Smooth muscle cell (in vitro differentiated cells): Measurements from ENCODE around the gene SLC49A3. TPM values are rescaled to one million over a fixed set of nuclear protein-coding genes. Genes with fewer than 3 reads are reported as not detected.
"Not testable (repeated sequence)": the region's sequence is repeated elsewhere in the genome, so short reads cannot be mapped to it uniquely, and the experiment has no call there.

ENCODE experiments used
- DNase-seq: peaks from one replicate; lab custom pipeline; 2025; ENCODE audit not compliant: unreplicated experiment; lab: John Stamatoyannopoulos, UW
- H2AFZ ChIP-seq: fragments of 200-600 bp; sonication (generic); 2 replicates; pipeline ENCODE4 v1.6.0; 2016; ENCODE audit warnings: antibody characterized with exemption, low read depth, mild to moderate bottlenecking
- H3F3A ChIP-seq: fragments of 200-600 bp; sonication (generic); 2 replicates; pipeline ENCODE4 v1.6.0; 2017; ENCODE audit warnings: antibody characterized with exemption, low read depth
- H3K27ac ChIP-seq: fragments of 200-600 bp; sonication (generic); 2 replicates; pipeline ENCODE4 v1.5.1; 2016; ENCODE audit warnings: low read depth, mild to moderate bottlenecking
- H3K27me3 ChIP-seq: fragments of 200-600 bp; sonication (generic); 2 replicates; pipeline ENCODE4 v1.6.1; 2016; ENCODE audit warnings: low read depth, mild to moderate bottlenecking
- H3K36me3 ChIP-seq: fragments of 200-600 bp; sonication (generic); 2 replicates; pipeline ENCODE4 v1.5.1; 2016; ENCODE audit warnings: low read depth
- H3K4me1 ChIP-seq: fragments of 200-600 bp; sonication (generic); 2 replicates; pipeline ENCODE4 v1.5.1; 2016; ENCODE audit warnings: low read depth
- H3K4me2 ChIP-seq: fragments of 200-600 bp; sonication (generic); 2 replicates; pipeline ENCODE4 v1.6.0; 2016; ENCODE audit warnings: mild to moderate bottlenecking
- H3K4me3 ChIP-seq: fragments of 200-600 bp; sonication (generic); 2 replicates; pipeline ENCODE4 v1.5.1; 2016; ENCODE audit warnings: mild to moderate bottlenecking
- H3K79me2 ChIP-seq: fragments of 200-600 bp; sonication (generic); 2 replicates; pipeline ENCODE4 v1.6.0; 2016; ENCODE audit warnings: low read depth, mild to moderate bottlenecking
- H3K9ac ChIP-seq: fragments of 200-600 bp; sonication (generic); 2 replicates; pipeline ENCODE4 v1.6.0; 2016; ENCODE audit warnings: low read depth
- H3K9me3 ChIP-seq: fragments of 200-600 bp; sonication (generic); replicated peaks from 2 replicates; pipeline ENCODE4 v1.5.1; 2016; ENCODE audit warnings: low read depth
- H4K20me1 ChIP-seq: fragments of 200-600 bp; sonication (generic); 2 replicates; pipeline ENCODE4 v1.6.0; 2016; ENCODE audit warnings: low read depth
- WGBS: methylation state at CpG from one replicate; pipeline ENCODE4 v1.1.7; 2016; ENCODE audit warnings: low lambda C conversion rate; 5-methylcytosine and 5-hydroxymethylcytosine counted together
- polyA plus RNA-seq: library from polyadenylated mRNA; unstranded; fragments of >200 nt; fragmentation: Nextera tagmentation; extraction: Ambion mirVana; gene quantifications from 2 replicates; pipeline ENCODE4 v1.2.1, GENCODE V29; 2016
- total RNA-seq: library from RNA; depleted of rRNA; stranded (reverse); fragments of >200 nt; gene quantifications from 2 replicates; pipeline ENCODE4 v1.2.3, GENCODE V29; 2014
- TF ChIP-seq, protein P1 (sequence below): fragments of 200-600 bp; sonication (generic); IDR thresholded peaks from 2 replicates; pipeline ENCODE4 v1.5.1; 2017; ENCODE audit warnings: borderline replicate concordance, mild to moderate bottlenecking, antibody characterized with exemption; ENCODE audit not compliant: insufficient read depth, poor library complexity, severe bottlenecking

SLC49A3 gene
- total and polyA plus RNA-seq, 2 experiments from 2014 or later = 26.4 to 40.2 TPM

DNA sequence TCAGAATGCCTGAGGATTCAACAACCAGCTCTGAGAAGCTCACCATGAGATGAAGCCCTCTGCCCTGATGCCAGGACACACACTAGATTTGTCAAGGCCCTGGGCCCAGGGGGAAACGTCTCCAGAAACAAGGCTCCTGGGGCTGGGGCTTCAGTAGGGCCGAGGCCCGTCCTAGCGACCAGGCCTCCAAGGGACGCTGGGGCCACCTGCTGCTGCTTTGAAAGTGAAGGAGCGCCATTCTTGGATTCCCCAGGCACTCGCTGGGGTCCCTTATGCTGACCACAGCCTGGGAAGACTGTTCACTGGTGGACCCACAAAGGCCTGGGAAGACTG is 39.7 kb downstream of the SLC49A3 start:
- Histone ChIP-seq H3K9me3 (no peaks in the 10 kb centered on the region), H3K27ac (no peak overlapping the region), H3K27me3 (no peaks in the 10 kb centered on the region), H3K4me1 (no peaks in the 10 kb centered on the region), H3K79me2 (no peaks in the 10 kb centered on the region), H4K20me1 (no peaks in the 10 kb centered on the region), H3F3A (no peaks in the 10 kb centered on the region), H3K4me3 (no peak overlapping the region), H3K36me3 (no peaks in the 10 kb centered on the region), H3K4me2 (no peak overlapping the region), H2AFZ (no peak overlapping the region), H3K9ac (no peak overlapping the region)
- DNase-seq = no peak
- WGBS = 91% methylated on average over 7 of the region's 7 CpGs
- TF ChIP-seq, protein P1, sequence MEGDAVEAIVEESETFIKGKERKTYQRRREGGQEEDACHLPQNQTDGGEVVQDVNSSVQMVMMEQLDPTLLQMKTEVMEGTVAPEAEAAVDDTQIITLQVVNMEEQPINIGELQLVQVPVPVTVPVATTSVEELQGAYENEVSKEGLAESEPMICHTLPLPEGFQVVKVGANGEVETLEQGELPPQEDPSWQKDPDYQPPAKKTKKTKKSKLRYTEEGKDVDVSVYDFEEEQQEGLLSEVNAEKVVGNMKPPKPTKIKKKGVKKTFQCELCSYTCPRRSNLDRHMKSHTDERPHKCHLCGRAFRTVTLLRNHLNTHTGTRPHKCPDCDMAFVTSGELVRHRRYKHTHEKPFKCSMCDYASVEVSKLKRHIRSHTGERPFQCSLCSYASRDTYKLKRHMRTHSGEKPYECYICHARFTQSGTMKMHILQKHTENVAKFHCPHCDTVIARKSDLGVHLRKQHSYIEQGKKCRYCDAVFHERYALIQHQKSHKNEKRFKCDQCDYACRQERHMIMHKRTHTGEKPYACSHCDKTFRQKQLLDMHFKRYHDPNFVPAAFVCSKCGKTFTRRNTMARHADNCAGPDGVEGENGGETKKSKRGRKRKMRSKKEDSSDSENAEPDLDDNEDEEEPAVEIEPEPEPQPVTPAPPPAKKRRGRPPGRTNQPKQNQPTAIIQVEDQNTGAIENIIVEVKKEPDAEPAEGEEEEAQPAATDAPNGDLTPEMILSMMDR = no peak

DNA sequence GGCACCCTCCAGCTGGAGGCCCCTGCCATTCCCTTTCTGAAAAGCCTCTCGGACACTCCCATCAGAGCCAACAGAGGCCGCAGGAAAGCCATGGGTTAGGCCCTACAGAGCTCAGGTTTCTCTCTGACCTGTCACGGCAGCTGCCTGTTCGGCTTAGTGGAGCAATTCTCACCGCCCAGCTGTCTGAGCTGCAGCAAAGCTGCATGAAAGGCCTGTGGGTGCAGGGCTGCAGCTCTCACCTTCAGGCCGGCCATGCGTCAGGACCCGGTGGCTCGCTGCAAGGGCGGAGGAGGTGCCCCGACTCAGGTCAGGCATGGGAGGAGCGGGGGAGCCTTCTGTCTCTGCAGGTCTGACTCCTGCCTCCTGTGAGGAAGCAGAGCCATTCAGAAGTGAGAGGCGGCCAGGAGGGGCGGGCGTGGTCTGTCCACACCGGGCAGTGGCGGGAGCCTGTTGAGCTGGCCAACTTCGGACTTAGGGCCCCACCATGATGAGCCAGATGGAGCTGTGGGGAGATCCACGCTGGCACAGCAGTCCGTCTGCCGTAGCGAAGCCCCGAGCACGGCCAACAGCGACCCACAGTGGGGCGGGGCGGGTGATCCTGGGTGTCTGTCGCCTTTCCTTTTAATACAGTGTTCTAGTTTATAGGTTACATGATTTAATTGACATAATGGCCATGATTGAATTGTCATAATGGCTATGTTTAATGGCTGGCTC is 40.2 kb downstream of the SLC49A3 start:
- DNase-seq = no peak
- Histone ChIP-seq H3K27me3 (no peaks in the 10 kb centered on the region), H3K9ac (no peak overlapping the region), H3K4me3 (no peak overlapping the region), H4K20me1 (no peaks in the 10 kb centered on the region), H3K4me2 (no peak overlapping the region), H3K79me2 (no peaks in the 10 kb centered on the region), H2AFZ (no peak overlapping the region), H3K4me1 (no peaks in the 10 kb centered on the region), H3K9me3 (no peaks in the 10 kb centered on the region), H3K27ac (no peak overlapping the region), H3F3A (no peaks in the 10 kb centered on the region), H3K36me3 (no peaks in the 10 kb centered on the region)
- WGBS = 82% methylated on average over 28 of the region's 28 CpGs
- TF ChIP-seq, protein P1 = no peak

DNA sequence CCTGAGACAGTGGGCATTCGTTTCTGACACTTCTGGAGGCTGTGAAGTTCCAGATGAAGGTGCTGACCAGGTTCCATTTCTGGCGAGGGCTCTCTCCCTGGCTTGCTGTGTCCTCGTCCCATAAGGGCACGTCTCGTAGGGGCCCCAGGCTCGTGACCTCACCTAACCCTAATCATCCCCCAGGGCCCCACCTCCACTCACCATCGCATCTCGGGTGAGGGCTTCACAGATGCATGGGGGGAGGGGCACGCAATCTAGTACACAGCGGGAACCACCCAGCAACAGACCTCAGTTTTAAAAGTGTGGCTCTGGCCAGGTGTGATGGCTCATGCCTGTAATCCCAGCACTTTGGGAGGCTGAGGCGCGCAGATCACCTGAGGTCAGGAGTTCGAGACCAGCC is 41.5 kb downstream of the SLC49A3 start:
- no peak overlapping the region for H3K27ac ChIP-seq
- no peaks in the 10 kb centered on the region for H3K27me3 ChIP-seq
- DNase-seq = no peak
- no peaks in the 10 kb centered on the region for H3K36me3 ChIP-seq
- WGBS = 89% methylated on average over 13 of the region's 13 CpGs
- no peaks in the 10 kb centered on the region for H4K20me1 ChIP-seq
- no peak overlapping the region for H3K9ac ChIP-seq
- no peaks in the 10 kb centered on the region for H3K79me2 ChIP-seq
- TF ChIP-seq, protein P1 = no peak
- H3K4me3 ChIP-seq = no peak overlapping the region
- no peaks in the 10 kb centered on the region for H3K4me1 ChIP-seq
- no peaks in the 10 kb centered on the region for H3K9me3 ChIP-seq
- H2AFZ ChIP-seq = no peak overlapping the region
- H3K4me2 ChIP-seq = no peak overlapping the region
- H3F3A ChIP-seq = no peaks in the 10 kb centered on the region

DNA sequence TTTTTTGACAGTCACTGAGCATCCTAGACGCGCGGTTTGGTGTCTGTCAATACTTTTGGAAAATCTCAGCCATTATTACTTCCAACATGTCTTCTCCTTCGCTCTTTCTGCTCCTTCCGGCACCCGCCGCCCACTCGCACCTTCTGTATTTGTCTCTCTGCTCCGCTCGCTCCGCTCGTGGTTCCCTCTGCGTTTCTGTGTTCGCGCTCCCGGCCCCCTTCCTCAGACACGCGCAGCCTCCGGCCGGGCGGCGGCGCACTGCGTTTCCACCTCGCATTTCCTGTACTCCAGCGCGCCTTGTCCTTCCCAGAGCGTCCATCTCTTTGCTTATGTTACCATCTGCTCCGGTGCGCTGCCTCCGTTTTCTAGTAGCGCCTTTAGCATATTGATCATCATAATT is 42.5 kb downstream of the SLC49A3 start:
- H3K9ac ChIP-seq = no peak overlapping the region
- no peak overlapping the region for H3K27ac ChIP-seq
- no peaks in the 10 kb centered on the region for H4K20me1 ChIP-seq
- no peaks in the 10 kb centered on the region for H3K4me1 ChIP-seq
- TF ChIP-seq, protein P1 = no peak
- no peaks in the 10 kb centered on the region for H3F3A ChIP-seq
- no peak overlapping the region for H3K4me3 ChIP-seq
- H2AFZ ChIP-seq = no peak overlapping the region
- WGBS = 96% methylated on average over 32 of the region's 32 CpGs
- H3K27me3 ChIP-seq = no peaks in the 10 kb centered on the region
- no peaks in the 10 kb centered on the region for H3K79me2 ChIP-seq
- H3K9me3 ChIP-seq = no peaks in the 10 kb centered on the region
- no peaks in the 10 kb centered on the region for H3K36me3 ChIP-seq
- no peak for DNase-seq
- no peak overlapping the region for H3K4me2 ChIP-seq

DNA sequence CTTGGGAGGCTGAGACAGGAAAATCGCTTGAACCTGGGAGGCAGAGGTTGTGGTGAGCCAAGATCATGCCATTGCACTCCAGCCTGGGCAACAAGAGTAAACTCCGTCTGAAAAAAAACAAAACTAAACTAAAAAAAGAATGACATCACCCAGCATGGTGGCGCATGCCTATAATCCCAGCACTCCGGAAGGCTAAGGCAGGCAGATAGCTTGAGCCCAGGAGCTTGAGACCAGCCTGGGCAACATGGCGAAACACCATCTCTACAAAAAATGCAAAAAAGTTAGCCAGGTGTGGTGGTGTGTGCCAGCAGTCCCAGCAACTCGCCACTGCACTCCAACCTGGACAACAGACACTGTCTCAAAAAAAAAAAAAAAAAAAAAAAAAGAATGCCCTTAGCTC is 46.6 kb downstream of the SLC49A3 start:
- not testable (repeated sequence) for H3K27ac ChIP-seq, H3K4me2 ChIP-seq, DNase-seq, H3K9me3 ChIP-seq, H3K4me3 ChIP-seq, H4K20me1 ChIP-seq, H3F3A ChIP-seq, H3K27me3 ChIP-seq, H3K79me2 ChIP-seq, H3K4me1 ChIP-seq, H3K36me3 ChIP-seq, H3K9ac ChIP-seq, H2AFZ ChIP-seq
- WGBS = 90% methylated on average over 6 of the region's 6 CpGs
